Activated CD4-positive, alpha-beta T cell treated with anti-CD3 and anti-CD28 coated beads for 24 hours (primary cell): ENCODE data around the gene HTR7.

Experiments used
- DNase-seq, 2 donors: peaks; one replicate each; pipeline ENCODE4 v3.0.0-alpha.2; 2020; ENCODE audit warnings: low read depth in 2 of 2

HTR7 gene

DNA sequence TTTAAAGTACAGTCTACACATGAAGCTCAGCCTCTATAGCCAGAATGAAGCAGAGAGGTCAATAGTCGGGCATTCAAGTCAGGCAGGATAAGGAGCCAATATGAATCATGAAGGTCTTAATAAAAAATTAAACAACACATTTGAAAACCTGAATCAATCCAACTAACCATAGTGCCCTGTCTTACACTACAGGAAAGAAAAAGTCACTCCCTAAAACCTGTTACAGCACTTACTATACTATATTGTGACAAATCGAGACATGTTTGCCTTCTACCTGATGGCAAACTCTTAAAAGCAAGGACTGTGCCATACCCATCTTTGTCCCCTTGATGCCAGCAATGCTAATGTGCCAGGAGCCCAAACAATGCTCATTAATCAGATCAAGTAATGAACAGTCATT lies 117.6 kb downstream of the HTR7 start:
- no peak for DNase-seq

- DNase-seq, result no peak
Observed at GRCh38 chr10:90738885-90739284, 119.0 kb downstream of the HTR7 start.

GRCh38 chr10:90734415-90734814 lies 123.4 kb downstream of the HTR7 start:
- no peak for DNase-seq

GRCh38 chr10:90732581-90732980 lies 125.3 kb downstream of the HTR7 start:
- no peak for DNase-seq

DNA sequence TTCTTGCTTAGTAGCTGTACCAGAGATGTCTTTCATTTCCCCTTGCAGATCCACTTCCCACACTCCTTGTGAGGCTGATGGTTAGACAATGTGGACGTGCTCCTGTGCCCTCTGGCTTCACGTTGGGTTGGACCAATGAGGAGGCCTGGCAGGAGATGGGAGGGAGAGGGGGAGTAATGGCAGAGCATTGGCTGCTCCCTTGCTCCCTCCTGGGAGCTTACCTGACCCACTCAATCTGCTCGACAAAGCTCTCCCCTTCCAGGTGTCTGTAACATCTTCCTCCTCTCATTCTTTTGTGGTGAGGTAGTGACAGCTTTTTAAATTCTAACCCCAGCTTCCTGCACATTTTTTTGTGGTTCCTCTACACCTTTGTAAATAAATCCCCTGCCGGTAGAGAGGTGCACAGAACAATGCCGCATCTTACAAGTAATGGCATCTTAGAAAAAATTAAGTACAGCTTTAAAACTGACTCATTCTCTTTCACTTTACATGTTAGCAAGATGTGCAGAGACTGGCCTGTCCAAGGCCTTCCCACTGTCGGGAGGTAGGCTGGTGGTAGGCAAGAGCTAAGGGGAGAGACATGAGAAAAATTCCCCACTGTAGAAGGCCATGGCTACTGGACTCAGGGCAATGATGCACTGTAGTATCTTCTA lies 134.3 kb downstream of the HTR7 start:
- no peak for DNase-seq

DNA sequence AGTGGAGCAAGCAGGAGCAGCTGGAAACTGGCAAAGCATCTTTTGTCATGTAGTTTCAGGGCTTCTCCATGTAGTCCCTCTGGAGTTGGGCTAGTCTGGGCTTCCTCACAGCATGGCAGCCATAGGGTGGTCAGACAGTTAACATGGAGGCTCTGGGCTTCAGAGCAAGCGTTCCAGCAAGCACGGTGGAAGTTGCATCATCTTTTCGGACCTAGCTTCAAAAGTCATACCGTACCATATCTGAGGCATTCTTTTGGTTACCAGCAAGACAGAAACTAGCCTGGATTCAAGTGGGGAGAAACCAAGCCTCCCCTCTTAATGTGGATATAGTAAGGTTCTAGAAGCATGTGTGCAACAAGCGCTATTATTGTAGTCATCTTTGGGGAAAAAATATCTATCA lies 135.0 kb downstream of the HTR7 start:
- no peak for DNase-seq

DNA sequence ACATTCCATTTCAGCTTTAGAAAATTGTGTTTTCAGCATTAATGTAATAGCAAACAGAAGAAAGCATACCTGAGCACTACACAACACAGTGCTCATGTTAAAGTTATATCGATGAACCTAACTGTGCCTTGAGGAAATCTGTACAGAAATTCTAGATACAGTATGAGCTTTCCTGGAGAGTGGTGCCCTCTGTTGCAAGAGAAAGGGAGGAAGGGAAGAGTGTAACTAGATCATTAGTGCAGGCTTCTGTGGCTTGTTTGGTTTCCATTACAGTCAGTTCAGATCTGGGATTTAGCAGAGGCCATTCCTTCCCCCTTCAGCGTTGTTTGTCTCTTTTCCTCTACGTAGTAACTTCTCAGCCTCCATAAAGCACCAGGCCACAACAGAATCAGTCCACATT lies 139.7 kb downstream of the HTR7 start:
- DNase-seq, result no peak

GRCh38 chr10:90712529-90712928 lies 145.3 kb downstream of the HTR7 start:
- no peak for DNase-seq

DNA sequence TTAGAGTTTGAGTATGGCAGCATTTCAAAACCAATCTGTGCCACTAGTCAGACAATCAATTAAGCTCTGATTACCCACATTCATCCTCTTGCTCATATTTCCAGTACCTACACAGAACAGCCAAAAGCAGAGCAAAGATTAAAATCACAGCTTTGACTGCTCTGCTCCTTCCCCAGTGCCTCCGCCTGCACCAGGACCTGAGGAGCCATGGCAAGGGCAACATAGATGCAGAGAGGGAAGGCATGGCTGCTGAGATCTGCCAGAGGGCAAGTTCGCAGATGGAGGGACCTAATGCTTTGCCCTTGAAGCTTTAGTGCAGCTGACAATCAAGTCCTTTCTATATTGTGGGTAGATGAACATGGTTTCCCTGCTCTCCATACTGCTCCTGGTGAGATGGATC lies 148.1 kb downstream of the HTR7 start:
- DNase-seq, result no peak

GRCh38 chr10:90707657-90708056 lies 150.2 kb downstream of the HTR7 start:
- no peak for DNase-seq

DNA sequence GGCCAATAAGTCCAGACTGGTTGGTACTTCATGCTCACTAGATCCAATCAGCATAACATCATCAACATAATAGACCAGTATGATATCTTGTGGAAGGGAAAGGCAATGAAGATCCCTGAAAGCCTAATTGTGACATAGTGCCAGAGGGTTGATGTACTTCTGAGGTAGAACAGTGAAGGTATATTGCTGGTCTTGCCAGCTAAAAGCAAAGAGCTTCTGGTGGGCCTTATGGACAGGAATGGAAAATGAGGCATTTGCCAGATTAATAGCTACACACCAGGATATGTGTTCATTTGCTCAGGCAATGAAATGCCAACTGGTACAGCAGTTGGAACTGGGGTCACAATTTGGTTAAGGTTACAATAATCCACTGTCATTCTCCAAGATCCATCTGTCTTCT lies 156.4 kb downstream of the HTR7 start:
- no peak for DNase-seq

DNA sequence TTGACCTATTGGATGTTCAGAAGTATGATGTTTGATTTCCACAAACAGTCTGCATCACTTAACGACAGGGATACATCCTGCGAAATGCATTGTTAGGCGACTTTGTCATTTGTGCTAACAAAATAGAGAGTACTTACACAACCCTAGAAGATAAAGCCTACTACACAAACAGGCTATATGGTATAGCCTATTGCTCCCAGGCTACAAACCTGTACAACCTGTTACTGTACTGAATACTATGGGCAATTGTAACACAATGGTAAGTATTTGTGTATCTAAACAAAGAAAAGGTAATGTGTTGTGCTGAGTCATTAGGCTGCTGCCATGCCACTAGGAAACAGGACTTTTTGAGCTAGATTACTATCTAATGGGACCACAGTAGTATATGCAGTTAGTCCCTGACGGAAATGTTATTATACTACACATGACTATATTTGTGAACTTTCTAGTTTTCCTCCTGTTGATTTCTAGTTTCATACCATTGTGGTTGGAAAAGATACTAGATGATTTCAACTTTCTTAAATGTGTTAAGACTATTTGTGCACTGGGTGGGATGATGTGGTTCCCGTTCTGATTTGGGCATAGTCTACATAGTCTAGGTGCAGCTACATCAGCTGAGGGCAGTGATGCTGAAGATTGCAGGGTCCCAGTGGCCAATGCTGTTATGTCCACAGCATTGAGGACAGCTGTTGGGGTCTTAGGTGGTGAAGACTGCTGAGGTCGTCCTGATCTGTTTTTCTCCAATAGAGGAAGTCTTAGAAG lies 161.7 kb downstream of the HTR7 start:
- DNase-seq, result no peak
